Stomach (tissue), 4 donors: ENCODE data around the gene RYR3.

Experiments
- CTCF ChIP-seq, 7 experiments: fragments of 450-650 bp in 4 of 7; fragments of 200-600 bp in 3 of 7; sonication (generic) in 3 of 7; IDR thresholded peaks; one replicate each; pipeline ENCODE4 v1.5.1; 2016 to 2019; ENCODE audit warnings: antibody characterized with exemption in 7 of 7, control low read depth in 2 of 7, mild to moderate bottlenecking in 1 of 7
- POLR2A ChIP-seq, 4 donors: fragments of 450-650 bp; IDR thresholded peaks; one replicate each; pipeline ENCODE4 v1.6.1; 2016; ENCODE audit warnings: antibody characterized with exemption in 4 of 4, control low read depth in 2 of 4, mild to moderate bottlenecking in 1 of 4, moderate library complexity in 1 of 4
- POLR2AphosphoS5 ChIP-seq, 3 donors: sonication (generic); formaldehyde crosslinking; IDR thresholded peaks; one replicate each; pipeline ENCODE4 v1.6.1; 2016; ENCODE audit warnings: antibody characterized with exemption in 3 of 3

- TF ChIP-seq CTCF (IDR thresholded peaks at IDR 0.05) (no peak), POLR2AphosphoS5 (IDR thresholded peaks at IDR 0.05) (no peak), POLR2A (IDR thresholded peaks at IDR 0.05) (no peak)
Observed at GRCh38 chr15:33888176-33888575, 577.4 kb downstream of the RYR3 start.
